ENCODE results near the gene KDM6A. TPM values are rescaled to one million over a fixed set of nuclear protein-coding genes. Genes with fewer than 3 reads are reported as not detected.
A peak's percentile ranks its signal among the peaks of the same experiment; 100 is the strongest.

The KDM6A gene
- total RNA-seq, 1 experiment from 2014 or later: 45.0 TPM

GRCh38 chrX:44874420-44875184 is 1.6 kb downstream of the KDM6A start:
- Mint-ChIP-seq H3K4me1 (peaks cover 12% of the 10 kb centered on the region), H3K27ac (peak overlapping the region; percentile 97), H3K4me3 (peak overlapping the region; percentile 91), H3K36me3 (peaks cover 2% of the 10 kb centered on the region; the same call in 1 of the 2 replicates), H3K9me3 (0 out of 2 replicates have a peak, but pooled peaks cover 2% of the 10 kb centered on the region), H3K27me3 (ENCODE audit: low read depth) (no peaks in the 10 kb centered on the region)
- DNase-seq (ENCODE audit: low spot score) (no peak), ATAC-seq (no peak)
- TF ChIP-seq, protein P1, sequence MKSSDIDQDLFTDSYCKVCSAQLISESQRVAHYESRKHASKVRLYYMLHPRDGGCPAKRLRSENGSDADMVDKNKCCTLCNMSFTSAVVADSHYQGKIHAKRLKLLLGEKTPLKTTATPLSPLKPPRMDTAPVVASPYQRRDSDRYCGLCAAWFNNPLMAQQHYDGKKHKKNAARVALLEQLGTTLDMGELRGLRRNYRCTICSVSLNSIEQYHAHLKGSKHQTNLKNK (CRISPR knock-in tag; IDR thresholded peaks at IDR 0.05): no peak
- TF ChIP-seq ZNF532 (CRISPR knock-in tag; IDR thresholded peaks at IDR 0.05; ENCODE audit: borderline replicate concordance) (no peak), ZBTB21 (CRISPR knock-in tag; IDR thresholded peaks at IDR 0.05; ENCODE audit: borderline replicate concordance) (no peak), IRF1 (CRISPR knock-in tag; IDR thresholded peaks at IDR 0.05) (no peak), PRRX2 (CRISPR knock-in tag; IDR thresholded peaks at IDR 0.05) (no peak), MXD4 (CRISPR knock-in tag; IDR thresholded peaks at IDR 0.05; ENCODE audit: borderline replicate concordance) (no peak), ZNF263 (CRISPR knock-in tag; IDR thresholded peaks at IDR 0.05; ENCODE audit: low read depth) (no peak), USF2 (CRISPR knock-in tag; IDR thresholded peaks at IDR 0.05) (no peak), PREB (CRISPR knock-in tag; IDR thresholded peaks at IDR 0.05; ENCODE audit: borderline replicate concordance) (no peak)
- TF ChIP-seq, protein P2, sequence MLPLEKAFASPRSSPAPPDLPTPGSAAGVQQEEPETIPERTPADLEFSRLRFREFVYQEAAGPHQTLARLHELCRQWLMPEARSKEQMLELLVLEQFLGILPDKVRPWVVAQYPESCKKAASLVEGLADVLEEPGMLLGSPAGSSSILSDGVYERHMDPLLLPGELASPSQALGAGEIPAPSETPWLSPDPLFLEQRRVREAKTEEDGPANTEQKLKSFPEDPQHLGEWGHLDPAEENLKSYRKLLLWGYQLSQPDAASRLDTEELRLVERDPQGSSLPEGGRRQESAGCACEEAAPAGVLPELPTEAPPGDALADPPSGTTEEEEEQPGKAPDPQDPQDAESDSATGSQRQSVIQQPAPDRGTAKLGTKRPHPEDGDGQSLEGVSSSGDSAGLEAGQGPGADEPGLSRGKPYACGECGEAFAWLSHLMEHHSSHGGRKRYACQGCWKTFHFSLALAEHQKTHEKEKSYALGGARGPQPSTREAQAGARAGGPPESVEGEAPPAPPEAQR (CRISPR knock-in tag; IDR thresholded peaks at IDR 0.05): no peak
- TF ChIP-seq, protein P3, sequence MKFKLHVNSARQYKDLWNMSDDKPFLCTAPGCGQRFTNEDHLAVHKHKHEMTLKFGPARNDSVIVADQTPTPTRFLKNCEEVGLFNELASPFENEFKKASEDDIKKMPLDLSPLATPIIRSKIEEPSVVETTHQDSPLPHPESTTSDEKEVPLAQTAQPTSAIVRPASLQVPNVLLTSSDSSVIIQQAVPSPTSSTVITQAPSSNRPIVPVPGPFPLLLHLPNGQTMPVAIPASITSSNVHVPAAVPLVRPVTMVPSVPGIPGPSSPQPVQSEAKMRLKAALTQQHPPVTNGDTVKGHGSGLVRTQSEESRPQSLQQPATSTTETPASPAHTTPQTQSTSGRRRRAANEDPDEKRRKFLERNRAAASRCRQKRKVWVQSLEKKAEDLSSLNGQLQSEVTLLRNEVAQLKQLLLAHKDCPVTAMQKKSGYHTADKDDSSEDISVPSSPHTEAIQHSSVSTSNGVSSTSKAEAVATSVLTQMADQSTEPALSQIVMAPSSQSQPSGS (CRISPR knock-in tag; IDR thresholded peaks at IDR 0.05; ENCODE audit: borderline replicate concordance, low read depth): no peak
- TF ChIP-seq, protein P4, sequence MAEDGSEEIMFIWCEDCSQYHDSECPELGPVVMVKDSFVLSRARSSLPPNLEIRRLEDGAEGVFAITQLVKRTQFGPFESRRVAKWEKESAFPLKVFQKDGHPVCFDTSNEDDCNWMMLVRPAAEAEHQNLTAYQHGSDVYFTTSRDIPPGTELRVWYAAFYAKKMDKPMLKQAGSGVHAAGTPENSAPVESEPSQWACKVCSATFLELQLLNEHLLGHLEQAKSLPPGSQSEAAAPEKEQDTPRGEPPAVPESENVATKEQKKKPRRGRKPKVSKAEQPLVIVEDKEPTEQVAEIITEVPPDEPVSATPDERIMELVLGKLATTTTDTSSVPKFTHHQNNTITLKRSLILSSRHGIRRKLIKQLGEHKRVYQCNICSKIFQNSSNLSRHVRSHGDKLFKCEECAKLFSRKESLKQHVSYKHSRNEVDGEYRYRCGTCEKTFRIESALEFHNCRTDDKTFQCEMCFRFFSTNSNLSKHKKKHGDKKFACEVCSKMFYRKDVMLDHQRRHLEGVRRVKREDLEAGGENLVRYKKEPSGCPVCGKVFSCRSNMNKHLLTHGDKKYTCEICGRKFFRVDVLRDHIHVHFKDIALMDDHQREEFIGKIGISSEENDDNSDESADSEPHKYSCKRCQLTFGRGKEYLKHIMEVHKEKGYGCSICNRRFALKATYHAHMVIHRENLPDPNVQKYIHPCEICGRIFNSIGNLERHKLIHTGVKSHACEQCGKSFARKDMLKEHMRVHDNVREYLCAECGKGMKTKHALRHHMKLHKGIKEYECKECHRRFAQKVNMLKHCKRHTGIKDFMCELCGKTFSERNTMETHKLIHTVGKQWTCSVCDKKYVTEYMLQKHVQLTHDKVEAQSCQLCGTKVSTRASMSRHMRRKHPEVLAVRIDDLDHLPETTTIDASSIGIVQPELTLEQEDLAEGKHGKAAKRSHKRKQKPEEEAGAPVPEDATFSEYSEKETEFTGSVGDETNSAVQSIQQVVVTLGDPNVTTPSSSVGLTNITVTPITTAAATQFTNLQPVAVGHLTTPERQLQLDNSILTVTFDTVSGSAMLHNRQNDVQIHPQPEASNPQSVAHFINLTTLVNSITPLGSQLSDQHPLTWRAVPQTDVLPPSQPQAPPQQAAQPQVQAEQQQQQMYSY (CRISPR knock-in tag; IDR thresholded peaks at IDR 0.05): no peak
- CTCF ChIA-PET: interaction anchor here (0.7 kb wide), 1 partner anchor 113 kb away, joined by 4 read pairs; no protein-coding TSS in a partner anchor
- POLR2A ChIA-PET: no interaction called here

All from WTC11 (cell line).